NCI-H510A treated with DMSO at 0.1 percent for 48 hours (cell line): ENCODE measurements around the gene SULT1B1.

Experiments
- DNase-seq: peaks from one replicate; lab custom pipeline; 2025; lab: John Stamatoyannopoulos, UW

SULT1B1 gene

DNA sequence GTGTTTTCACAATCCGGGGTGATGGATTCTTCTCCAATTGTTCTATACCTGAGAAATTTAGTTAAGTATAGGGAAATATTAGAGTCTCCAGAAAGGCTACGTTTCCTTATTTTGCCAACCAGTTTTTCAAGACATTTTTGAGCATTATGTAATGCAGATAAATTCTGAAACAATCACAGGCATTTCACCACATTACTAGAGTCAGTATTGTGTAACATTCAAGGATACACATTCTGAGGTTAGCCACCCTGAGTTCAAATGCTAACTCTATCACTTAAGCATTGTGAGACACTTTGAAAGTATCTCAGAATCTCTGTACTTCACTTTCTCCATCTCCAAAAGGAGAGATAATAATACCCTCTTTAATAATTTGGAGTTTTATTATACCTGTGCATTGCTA lies 10.6 kb downstream of the SULT1B1 start:
- DNase-seq: no peak

DNA sequence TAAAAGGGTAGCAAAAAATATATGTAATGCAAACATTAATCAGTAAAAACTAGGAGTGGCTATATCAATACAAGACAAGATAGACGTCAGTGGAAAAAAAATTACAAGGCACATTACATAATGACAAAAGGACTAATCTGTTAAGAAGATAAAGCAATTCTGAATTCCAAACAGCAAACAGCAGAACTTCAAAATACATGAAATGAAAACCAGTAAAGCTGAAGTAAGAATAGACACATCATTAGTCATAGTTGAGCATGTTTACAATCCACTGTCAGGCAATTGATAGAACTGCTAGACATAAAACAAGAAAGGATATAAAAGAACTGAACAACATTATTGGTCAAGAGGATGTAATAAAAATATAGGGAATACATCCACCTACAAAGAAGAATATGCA lies 12.2 kb downstream of the SULT1B1 start:
- DNase-seq: peak; percentile 23

DNA sequence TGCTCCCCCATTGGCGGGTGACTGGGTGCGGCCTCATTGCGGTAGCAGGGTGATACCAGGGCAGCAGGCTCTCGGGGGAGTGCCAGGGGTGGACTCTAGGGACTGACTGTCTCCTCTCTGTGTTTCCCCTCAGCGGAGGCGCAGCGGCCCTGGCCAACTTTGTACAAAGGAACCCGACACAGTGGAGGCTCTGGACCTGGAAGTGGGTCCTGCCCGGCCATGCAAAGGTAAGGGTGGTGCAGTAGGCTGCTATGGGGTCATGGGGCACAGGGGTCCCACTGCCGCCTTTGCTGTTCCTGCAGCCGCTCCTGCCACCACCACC lies 16.3 kb downstream of the SULT1B1 start:
- DNase-seq: no peak

DNA sequence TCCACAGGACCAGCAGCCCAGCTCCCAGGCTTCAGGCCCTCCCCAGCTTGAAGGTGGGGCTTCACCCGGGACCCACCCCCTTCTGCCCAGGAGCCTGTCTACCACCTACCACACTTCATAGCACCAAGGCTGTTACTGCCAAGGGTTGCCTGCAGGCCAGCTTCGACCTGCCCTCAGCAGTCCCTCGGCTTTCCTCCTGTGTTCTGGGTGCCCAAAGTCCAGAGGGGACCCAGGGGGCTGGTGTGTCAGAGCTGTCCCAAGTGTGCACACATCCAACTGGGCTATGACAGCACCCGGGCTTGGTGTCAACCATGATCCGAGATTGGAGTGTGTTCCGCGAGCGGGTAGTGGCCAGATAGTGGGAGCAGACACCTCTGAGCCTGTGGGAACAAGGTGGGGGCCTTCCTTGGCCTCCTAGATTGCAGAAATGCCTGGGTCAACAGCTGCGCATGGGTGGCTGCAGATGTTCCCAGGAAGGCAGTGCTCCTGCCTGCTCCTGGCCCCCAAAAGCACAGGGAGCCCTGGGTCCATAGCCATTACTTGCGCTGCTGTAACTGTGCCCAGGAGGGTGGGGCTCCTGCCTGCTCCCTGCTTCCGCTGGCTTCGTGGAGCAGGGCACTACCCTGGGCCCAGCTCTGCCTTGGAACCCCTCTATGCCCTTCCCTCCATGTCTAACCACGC lies 16.8 kb downstream of the SULT1B1 start:
- no peak for DNase-seq

DNA sequence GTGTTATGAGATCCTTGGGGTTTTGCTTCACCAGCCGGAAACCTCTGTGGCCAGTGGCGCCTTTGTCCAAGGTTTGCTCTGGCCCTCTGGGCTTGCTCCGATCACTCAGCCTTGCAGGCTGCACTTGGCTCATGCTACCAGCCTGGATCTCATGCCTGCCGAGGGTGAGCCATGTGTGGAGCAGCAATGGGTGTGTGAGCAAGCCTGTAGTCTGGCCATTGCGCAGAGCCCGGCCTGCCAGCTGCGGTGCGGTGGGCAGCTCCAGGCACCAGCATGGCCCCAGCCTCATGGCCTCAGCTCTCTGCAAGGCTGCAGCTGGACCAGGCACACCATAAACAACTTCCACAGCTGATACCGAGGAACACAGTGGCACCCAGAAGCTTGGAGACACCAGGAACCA lies 17.8 kb downstream of the SULT1B1 start:
- no peak for DNase-seq

DNA sequence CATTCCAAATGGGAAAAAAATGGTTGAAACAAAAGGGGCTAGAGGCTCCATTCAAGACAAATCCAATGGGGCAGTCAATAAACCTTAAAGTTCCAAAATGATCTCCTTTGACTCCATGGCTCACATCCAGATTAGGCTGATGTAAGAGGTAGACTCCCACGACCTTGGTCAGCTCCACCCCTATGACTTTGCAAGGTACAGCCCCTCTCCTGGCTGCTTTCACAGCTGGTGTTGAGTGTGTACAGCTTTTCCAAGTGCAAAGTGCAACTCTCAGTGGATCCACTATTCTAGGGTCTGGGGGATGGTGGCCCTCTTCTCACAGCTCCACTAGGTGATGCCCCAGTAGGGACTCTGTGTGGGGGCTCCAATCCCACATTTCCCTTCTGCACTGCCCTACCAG lies 21.5 kb downstream of the SULT1B1 start:
- DNase-seq: no peak

DNA sequence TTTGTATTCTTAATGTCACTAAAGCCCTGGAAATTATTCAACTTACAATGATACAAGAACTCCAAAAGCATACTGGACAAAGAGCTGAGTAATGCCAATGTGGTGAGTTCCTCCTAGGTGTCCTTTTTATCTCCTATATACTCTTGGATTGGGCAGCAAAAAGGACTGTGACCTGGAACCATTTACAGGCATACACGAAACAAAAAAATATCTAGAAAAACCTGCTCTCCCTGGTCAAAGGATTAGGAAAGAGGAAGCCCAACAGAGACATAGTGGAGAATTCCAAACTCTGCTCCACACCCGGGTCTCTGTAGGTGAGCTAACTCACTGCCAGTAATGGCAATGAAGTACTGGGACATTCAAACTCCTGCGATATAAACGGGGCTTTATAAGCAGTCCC lies 25.3 kb downstream of the SULT1B1 start:
- no peak for DNase-seq

DNA sequence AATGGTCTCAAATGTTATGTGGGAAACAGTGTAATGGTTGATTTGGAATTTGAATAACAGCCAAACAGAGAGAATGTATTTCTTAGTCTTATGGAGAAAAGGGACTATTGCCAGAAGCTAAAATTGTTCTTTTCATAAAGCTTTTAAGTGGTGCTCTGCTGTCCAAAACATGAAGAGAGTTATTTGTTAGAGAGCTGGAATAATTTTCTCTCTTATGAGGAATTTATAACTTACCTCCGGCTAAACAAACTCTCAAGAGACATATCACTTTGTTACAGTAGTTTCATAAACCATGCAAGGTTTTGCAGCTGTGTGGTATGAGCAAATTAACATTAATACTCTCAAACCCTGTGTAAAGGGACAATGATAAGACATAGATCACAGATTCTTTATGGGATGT lies 28.6 kb downstream of the SULT1B1 start:
- DNase-seq: no peak

DNA sequence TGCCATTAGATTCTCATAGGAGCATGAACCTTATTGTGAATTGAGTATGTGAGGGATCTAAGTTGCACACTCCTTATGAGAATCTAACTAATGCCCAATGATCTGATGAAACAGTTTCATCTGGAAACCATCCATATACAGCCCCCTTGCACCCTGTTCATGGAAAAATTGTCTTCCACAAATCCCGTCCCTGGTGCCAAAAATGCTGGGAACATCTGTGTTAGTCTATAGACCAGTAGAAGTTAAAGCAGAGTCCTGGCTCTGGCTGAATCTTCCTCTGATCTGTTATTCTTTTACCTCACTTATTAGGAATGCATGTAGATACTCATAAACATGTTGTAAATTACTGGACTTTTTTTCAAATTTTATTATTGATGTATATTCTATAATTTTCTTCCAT lies 29.2 kb downstream of the SULT1B1 start:
- no peak for DNase-seq

DNA sequence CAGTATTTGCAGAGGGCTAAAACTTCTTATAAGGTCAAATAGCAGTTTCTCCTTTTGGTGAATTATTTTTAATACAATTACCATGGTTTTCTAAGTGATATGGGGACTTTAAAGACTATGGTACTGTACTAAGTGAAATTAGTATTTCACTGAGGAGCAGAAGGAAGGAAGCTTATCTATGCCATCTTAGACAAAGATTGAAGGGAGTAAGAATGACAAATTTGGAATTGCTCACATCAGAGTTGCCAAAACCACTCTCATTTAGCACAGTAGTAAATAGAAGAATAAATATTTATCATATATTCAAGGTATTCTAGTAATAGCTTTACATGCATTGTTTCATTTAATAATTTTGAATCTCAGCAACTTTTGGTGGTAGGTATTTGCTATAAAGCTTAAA lies 30.4 kb downstream of the SULT1B1 start:
- DNase-seq: no peak

DNA sequence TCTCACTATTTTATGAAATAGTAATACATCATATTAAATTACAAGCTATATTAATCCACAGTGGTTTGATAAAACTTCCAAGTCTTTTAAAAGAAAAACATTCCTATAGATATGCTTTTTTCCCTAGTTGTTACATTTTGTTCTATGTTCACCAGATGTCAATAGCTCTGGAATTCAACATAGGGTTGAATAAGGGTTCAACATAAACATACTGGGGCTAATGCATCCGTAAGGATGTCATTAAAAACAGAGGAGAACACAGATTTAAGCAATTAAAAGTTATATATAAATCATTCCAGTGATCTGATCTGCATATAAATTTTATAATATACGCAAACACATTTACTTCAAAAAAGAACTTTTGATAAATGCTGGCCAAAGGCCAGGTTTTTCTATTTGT lies 32.5 kb downstream of the SULT1B1 start:
- no peak for DNase-seq

DNA sequence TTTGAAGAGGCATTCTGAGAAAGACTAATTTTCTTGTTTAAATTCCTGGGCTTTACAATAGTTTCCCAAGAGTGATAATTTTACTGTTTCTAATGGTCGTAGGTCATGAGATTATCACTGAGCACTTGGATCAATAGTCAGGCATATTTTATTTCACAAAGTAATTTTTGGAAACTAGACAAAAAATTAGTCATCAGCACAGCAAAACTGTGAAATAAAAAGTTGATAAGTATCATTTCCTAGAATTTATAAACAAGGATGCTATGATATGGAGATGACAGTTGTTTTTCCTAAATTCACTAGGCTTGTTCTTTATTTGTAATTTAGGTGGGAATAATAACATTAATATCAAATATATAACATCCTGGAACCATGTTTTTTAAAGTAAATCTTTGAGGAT lies 33.0 kb downstream of the SULT1B1 start:
- no peak for DNase-seq

DNA sequence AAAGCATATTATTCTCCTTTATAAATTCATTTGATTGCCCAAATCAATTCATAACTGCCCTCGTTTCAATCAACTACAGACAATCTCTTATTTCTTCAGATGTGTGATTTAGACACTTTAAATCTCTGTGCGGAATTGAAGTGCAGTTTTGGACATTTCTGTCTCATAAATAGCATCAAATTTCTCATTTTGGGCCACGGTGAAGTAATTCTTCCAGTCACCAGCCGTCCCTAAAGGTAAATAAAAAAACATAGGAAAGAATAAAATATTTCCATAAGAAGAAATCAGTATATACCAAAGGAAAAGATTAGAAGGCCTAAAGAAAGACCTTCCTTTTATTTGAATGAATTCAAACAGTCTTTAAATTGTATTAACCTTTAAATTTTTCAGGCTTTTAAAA lies 33.4 kb downstream of the SULT1B1 start:
- DNase-seq: no peak

DNA sequence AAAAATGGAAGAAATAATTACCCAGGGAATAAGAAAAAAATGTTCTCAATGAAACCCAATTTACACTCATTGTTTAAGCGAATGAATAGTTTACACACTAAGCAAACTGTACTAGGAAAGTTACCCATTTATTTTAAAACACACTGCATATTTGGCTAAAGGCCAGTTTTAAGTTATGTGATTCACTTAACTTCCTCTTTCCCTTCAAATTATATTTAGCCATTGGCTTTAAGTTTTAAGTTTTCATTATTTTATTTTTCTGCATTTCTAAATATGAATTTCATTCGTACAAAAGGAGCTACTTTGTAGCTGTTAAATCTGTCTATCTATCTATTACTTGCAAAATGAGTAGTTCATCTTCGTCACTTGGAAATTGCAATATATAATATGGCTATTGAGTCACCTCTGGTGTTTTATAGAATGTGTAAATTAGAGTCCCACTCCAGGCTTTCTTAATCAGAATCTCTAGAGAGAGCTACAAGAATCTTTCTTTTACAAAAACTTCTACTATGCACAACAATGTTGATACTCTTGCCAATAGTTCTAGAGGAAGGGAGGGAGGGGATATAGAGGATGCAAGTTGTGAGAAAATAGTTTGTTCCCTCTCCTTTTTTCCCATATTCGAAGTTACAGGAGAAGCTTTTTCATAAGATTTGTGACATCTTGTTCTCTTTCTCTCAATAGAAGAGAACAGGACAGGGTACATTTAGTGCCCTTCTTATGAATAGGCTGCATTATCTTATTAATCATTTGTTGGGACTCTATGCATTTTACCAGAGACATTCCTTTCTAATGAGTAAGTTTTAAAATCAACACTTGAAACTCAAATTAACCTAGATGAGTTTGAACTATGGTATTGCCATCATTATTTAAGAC lies 41.8 kb downstream of the SULT1B1 start:
- no peak for DNase-seq

DNA sequence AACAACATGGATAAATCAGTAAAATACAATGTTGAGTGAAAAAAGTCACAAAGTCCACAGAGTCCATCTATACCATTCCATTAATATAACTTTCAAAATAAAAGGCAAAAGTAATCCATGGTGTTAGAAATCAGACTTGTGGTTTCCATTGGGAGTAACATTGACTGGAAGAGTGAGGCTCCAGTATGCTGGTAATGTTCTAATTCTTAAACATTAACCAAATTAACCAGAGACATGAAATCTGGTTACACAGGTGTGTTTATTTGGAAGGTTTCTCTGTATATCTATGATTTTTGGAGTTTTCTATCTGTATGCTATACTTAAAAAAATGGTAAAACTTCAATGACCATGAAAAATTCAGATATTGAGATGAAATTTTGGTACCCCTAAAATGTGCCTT lies 42.6 kb downstream of the SULT1B1 start:
- no peak for DNase-seq

DNA sequence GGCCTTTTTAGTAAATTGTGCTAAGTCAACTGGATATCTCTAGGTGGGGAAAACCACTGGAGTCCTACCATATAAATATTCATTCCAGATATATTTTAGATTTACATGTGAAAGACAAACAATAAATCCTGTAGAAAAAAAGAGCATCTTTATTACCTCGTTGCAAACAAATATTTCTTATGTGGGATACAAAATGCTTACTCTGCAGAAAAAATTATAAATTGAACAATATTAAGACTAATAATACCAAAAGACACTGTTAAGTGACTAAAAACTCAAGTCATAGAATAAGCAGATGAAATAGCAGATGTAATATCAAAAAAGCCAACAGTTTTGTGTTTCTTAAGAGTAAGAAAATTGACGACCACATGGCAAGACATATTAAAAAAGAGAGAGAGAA lies 43.8 kb downstream of the SULT1B1 start:
- DNase-seq: no peak

DNA sequence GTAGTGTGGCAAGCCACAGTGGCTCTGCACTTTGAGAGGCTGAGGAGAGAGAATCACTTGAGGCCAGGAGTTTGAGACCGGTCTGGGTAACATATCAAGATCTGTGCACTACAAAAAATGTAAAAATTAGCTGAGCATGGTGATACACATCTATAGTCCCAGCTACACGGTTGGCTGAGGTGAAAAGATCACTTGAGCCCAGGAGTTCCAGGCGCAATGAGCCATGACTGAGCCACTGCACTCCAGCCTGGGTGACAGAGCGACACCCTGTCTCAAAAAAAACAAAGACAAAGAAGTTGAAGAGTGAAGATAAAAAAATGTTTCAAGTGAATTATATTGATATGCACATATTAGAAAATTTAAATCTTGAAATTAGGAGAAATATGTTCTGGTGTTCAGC lies 46.3 kb downstream of the SULT1B1 start:
- peak; percentile 50 for DNase-seq

DNA sequence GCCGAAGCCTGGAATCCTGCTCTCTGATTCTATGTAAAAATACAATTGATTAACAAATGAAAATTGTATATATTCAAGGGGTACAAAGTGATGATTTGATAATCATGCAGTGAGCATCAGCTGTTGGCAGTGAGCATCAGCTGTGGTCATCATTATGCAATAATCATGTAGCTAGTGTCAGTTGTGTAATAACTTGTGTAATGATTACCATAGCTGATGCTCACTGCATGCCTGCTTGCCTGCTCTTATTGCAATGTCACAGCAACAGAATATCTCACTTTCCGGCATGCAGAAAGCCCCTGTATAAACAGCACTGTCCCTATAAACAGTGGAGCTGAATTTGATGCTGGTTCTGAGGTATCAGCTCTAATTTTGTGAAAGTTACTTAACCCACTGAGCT lies 46.8 kb downstream of the SULT1B1 start:
- peak; percentile 40 for DNase-seq

DNA sequence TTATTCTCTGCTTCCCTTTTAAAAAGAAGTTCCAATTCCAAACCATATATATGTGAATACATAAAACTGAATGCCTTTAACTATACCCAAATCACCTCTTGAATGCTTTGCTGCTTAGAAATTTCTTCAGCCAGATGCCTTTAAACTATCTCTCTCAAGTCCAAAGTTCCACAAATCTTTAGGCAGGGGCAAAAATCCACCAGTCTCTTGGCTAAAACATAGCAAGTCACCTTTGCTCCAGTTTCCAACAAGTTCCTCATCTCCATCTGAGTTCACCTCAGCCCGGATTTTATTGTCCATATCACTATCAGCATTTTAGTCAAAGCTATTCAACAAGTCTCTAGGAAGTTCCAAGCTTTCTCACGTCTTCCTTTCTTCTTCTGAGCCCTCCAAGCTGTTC lies 49.8 kb downstream of the SULT1B1 start:
- no peak for DNase-seq

DNA sequence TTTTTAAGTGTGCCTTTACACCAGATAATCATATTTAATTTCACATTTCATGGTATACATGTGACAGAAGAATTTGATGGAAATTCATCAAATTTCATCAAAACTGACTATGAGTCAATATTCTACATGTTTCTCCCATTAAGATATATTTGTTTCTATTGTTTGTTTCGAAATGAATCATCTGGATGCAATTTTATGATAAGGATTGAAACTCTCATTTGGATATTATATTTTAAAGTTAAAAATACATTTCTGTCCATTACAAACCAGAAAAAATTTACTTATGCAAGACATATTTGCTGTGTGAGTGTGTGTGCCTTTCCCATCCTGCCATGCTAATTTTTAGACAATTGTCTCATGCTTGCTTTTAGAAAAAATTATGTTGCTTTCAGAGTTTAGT lies 52.2 kb downstream of the SULT1B1 start:
- no peak for DNase-seq

DNA sequence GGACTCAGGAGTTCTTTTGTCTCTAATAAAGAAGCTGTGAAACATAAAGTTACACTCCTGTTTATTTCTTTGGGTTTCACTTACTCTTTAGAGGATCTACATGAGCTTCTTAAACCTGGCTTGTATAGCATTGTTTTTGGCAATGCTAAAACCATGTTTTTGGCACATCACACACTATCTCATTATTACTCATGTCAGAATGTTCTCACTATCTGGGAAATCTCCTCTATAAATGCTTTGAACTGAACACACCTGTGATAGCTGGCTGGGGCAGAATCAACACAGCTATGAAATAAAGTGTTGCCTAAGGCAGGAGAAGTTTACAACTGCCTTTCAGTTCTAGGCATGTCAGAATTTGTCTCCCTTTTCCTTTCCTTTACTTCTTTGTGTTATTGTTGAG lies 52.6 kb downstream of the SULT1B1 start:
- DNase-seq: no peak

DNA sequence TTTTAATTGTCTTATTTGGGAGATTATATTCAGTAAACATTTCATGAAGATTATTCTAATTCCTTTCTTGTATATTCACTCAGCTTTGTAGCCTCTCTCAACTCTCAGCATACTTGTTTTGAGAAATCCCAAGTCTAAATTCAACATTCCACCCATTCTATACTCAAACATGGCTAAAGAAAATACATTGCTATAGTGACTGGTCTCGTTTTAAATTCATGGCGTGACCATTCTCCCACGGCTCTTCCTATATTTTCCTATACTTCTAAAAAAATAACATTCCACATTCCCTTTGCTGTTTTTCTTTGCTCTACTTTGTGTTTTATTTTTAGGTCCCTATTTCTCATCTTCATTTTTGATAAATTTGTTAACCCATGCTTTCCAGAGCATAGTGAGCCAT lies 58.2 kb downstream of the SULT1B1 start:
- DNase-seq: no peak

DNA sequence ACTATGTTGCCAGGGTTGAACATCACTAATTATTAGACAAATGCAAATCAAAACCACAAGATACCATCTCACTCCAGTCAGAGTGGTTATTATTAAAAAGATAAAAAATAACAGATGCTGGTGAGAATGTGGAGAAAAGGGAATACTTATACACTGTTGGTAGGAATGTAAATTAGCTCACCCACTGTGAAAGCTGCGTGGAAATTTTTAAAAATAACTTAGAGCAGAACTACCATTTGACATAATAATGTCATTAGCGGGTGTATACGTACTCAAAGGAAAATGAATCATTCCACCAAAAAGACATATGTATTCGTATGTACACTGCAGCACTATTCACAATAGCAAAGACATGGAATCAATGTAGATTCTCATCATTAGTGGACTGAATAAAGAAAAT lies 58.7 kb downstream of the SULT1B1 start:
- DNase-seq: no peak
